ENCODE data around the gene DENND11. TPM values are rescaled to one million over a fixed set of nuclear protein-coding genes. Genes with fewer than 3 reads are reported as not detected.
A peak's percentile ranks its signal among the peaks of the same experiment; 100 is the strongest.
"Not testable (repeated sequence)": the region's sequence is repeated elsewhere in the genome, so short reads cannot be mapped to it uniquely, and the experiment has no call there.

The DENND11 gene
- total RNA-seq, 1 donor from 2014 or later = 8.5 TPM

- Histone ChIP-seq H3K4me1 (peaks cover 46% of the 10 kb centered on the region), H3K27ac (replicated peaks) (no peak overlapping the region), H3K4me3 (no peak overlapping the region), H3K27me3 (ENCODE audit: low read depth) (no peaks in the 10 kb centered on the region), H3K9me3 (replicated peaks) (no peaks in the 10 kb centered on the region), H3K36me3 (no peaks in the 10 kb centered on the region)
- no peak for DNase-seq
- TF ChIP-seq CTCF (IDR thresholded peaks at IDR 0.05; ENCODE audit: borderline replicate concordance) = no peak
- intact Hi-C loops (cut with micrococcal nuclease) = no loop called here
Measured at GRCh38 chr7:141691540-141691939, 10.4 kb downstream of the DENND11 start.

- intact Hi-C loops (cut with micrococcal nuclease); H3K9me3 ChIP-seq (replicated peaks); H3K27me3 ChIP-seq (ENCODE audit: low read depth); H3K27ac ChIP-seq (replicated peaks); H3K4me3 ChIP-seq; DNase-seq: not testable (repeated sequence)
- H3K4me1 ChIP-seq = peaks cover 33% of the 10 kb centered on the region
- peaks cover 17% of the 10 kb centered on the region for H3K36me3 ChIP-seq
Measured at GRCh38 chr7:141689072-141689825, 12.7 kb downstream of the DENND11 start.

- no peak for TF ChIP-seq CTCF (IDR thresholded peaks at IDR 0.05; ENCODE audit: borderline replicate concordance)
- Histone ChIP-seq H3K27ac (replicated peaks) (no peak overlapping the region), H3K36me3 (peaks cover 29% of the 10 kb centered on the region), H3K27me3 (ENCODE audit: low read depth) (no peaks in the 10 kb centered on the region), H3K9me3 (replicated peaks) (no peaks in the 10 kb centered on the region), H3K4me1 (peaks cover 31% of the 10 kb centered on the region), H3K4me3 (no peak overlapping the region)
- intact Hi-C loops (cut with micrococcal nuclease) = no loop called here
- DNase-seq = no peak
Measured at GRCh38 chr7:141688043-141688442, 13.9 kb downstream of the DENND11 start.

- TF ChIP-seq CTCF (IDR thresholded peaks at IDR 0.05; ENCODE audit: borderline replicate concordance) = no peak
- DNase-seq = no peak
- Histone ChIP-seq H3K27ac (replicated peaks) (peak overlapping the region; percentile 58), H3K36me3 (peaks cover 37% of the 10 kb centered on the region), H3K27me3 (ENCODE audit: low read depth) (no peaks in the 10 kb centered on the region), H3K4me1 (peaks cover 31% of the 10 kb centered on the region), H3K4me3 (peak overlapping the region; percentile 34), H3K9me3 (replicated peaks) (no peaks in the 10 kb centered on the region)
- intact Hi-C loops (cut with micrococcal nuclease) = no loop called here
Measured at GRCh38 chr7:141686670-141687069, 15.3 kb downstream of the DENND11 start.

- Histone ChIP-seq H3K27ac (replicated peaks) (peak overlapping the region; percentile 58), H3K4me1 (peaks cover 29% of the 10 kb centered on the region), H3K4me3 (no peak overlapping the region), H3K36me3 (peaks cover 38% of the 10 kb centered on the region), H3K9me3 (replicated peaks) (no peaks in the 10 kb centered on the region), H3K27me3 (ENCODE audit: low read depth) (no peaks in the 10 kb centered on the region)
- DNase-seq = no peak
- TF ChIP-seq CTCF (IDR thresholded peaks at IDR 0.05; ENCODE audit: borderline replicate concordance) = no peak
- intact Hi-C loops (cut with micrococcal nuclease) = no loop called here
Measured at GRCh38 chr7:141686074-141686473, 15.9 kb downstream of the DENND11 start.

GRCh38 chr7:141685285-141686023, 16.5 kb downstream of the DENND11 start:
- no peak for TF ChIP-seq CTCF (IDR thresholded peaks at IDR 0.05; ENCODE audit: borderline replicate concordance)
- no peak overlapping the region for H3K4me3 ChIP-seq
- H3K36me3 ChIP-seq = peaks cover 38% of the 10 kb centered on the region
- no peak overlapping the region for H3K27ac ChIP-seq (replicated peaks)
- no peaks in the 10 kb centered on the region for H3K9me3 ChIP-seq (replicated peaks)
- no peaks in the 10 kb centered on the region for H3K27me3 ChIP-seq (ENCODE audit: low read depth)
- DNase-seq = no peak
- H3K4me1 ChIP-seq = peaks cover 29% of the 10 kb centered on the region
- intact Hi-C loops (cut with micrococcal nuclease) = no loop called here
